WI38 (cell line): Measurements from ENCODE around the gene TCIRG1.

Experiments used
- H3K4me3 ChIP-seq: 2 replicates; pipeline ENCODE4 v1.5.1; 2011; ENCODE audit warnings: low read depth, mild to moderate bottlenecking, control low read depth, low read length
- CTCF ChIP-seq: IDR thresholded peaks from 2 replicates; pipeline ENCODE4 v1.5.1; 2012; ENCODE audit warnings: low read depth, mild to moderate bottlenecking, control low read depth, low read length

TCIRG1 gene

GRCh38 chr11:68064926-68065325 lies 26.1 kb downstream of the TCIRG1 start:
- TF ChIP-seq CTCF, result no peak
- no peak overlapping the region for H3K4me3 ChIP-seq

- TF ChIP-seq CTCF, result no peak
- no peak overlapping the region for H3K4me3 ChIP-seq
Observed at GRCh38 chr11:68065841-68066240, 27.0 kb downstream of the TCIRG1 start.

GRCh38 chr11:68066742-68067141 lies 27.9 kb downstream of the TCIRG1 start:
- TF ChIP-seq CTCF, result no peak

GRCh38 chr11:68067991-68068390 lies 29.2 kb downstream of the TCIRG1 start:
- no peak overlapping the region for H3K4me3 ChIP-seq
- TF ChIP-seq CTCF, result no peak

More at GRCh38 chr11:68066742-68067141, 27.9 kb downstream of the TCIRG1 start:
- H3K4me3 ChIP-seq, result no peak overlapping the region

GRCh38 chr11:68071281-68072048 lies 32.6 kb downstream of the TCIRG1 start:
- no peak overlapping the region for H3K4me3 ChIP-seq
- TF ChIP-seq CTCF, result no peak

GRCh38 chr11:68074584-68075352 lies 35.9 kb downstream of the TCIRG1 start:
- no peak overlapping the region for H3K4me3 ChIP-seq
- no peak for TF ChIP-seq CTCF
